IMR-90 (cell line): ENCODE data around the gene ETS1.

Experiments
- BHLHE40 ChIP-seq: fragments of 150-350 bp; IDR thresholded peaks from 2 replicates; pipeline ENCODE4 v1.6.1; 2016; ENCODE audit warnings: mild to moderate bottlenecking, low read depth, low read length
- CEBPB ChIP-seq: IDR thresholded peaks from 2 replicates; pipeline ENCODE4 v1.6.1; 2012; ENCODE audit warnings: low read depth, low read length, improper control_type of control experiment
- FOS ChIP-seq: fragments of 150-350 bp; IDR thresholded peaks from 2 replicates; pipeline ENCODE4 v1.6.1; 2016; ENCODE audit warnings: low read depth, low read length
- MXI1 ChIP-seq: IDR thresholded peaks from 2 replicates; pipeline ENCODE4 v1.6.1; 2012; ENCODE audit warnings: low read depth, mild to moderate bottlenecking, low read length, moderate library complexity, borderline replicate concordance
- POLR2A ChIP-seq: IDR thresholded peaks from 2 replicates; pipeline ENCODE4 v1.6.1; 2012; ENCODE audit warnings: mild to moderate bottlenecking, low read depth, low read length
- RCOR1 ChIP-seq: IDR thresholded peaks from 2 replicates; pipeline ENCODE4 v1.6.1; 2012; ENCODE audit warnings: mild to moderate bottlenecking, low read length, improper control_type of control experiment; ENCODE audit not compliant: insufficient replicate concordance
- SMC3 ChIP-seq: fragments of 150-350 bp; IDR thresholded peaks from 2 replicates; pipeline ENCODE4 v1.6.1; 2016; ENCODE audit warnings: low read depth, mild to moderate bottlenecking, antibody characterized with exemption, low read length, moderate library complexity
- TF ChIP-seq, protein P1 (sequence below): conservative IDR thresholded peaks from 2 replicates; pipeline ENCODE4 v1.5.1; 2012; ENCODE audit warnings: mild to moderate bottlenecking, low read depth, low read length, improper control_type of control experiment
- TF ChIP-seq, protein P2 (sequence below): fragments of 150-350 bp; IDR thresholded peaks from 2 replicates; pipeline ENCODE4 v1.6.1; 2017; ENCODE audit warnings: mild to moderate bottlenecking, antibody characterized with exemption, low read length, low read depth
- TF ChIP-seq, protein P3 (sequence below): fragments of 150-350 bp; IDR thresholded peaks from 2 replicates; pipeline ENCODE4 v1.6.1; 2016; ENCODE audit warnings: low read depth, mild to moderate bottlenecking, low read length, moderate library complexity, borderline replicate concordance

DNA sequence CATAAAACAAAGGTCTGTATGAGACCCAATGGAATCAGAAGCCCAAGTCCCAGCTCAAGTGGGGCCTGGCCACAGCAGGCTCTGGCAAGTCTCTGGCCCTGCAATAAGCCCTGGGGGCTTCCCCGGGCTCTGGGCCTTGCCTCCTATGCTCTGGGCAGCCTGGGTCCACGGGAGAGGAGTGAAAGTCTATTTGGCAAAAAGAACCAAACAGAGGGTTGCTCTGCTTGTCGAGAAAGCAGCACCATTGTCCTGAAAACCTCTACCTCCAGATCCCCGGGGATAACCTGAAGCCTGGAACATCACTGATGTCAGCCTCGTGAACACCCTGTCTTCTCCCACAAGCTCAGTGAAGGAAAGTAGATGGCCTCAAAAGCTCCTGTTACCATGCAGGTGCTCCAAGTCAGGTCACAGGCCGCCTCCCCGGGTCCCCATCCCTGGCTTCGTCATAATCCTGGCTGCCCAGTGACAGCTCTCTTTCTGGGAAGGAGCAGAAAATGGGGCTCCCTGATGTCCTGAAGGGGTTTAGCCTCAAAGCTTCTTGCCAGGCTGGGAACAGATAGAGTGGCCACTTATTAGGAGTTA lies 46.1 kb upstream of the ETS1 start:
- TF ChIP-seq, protein P1, sequence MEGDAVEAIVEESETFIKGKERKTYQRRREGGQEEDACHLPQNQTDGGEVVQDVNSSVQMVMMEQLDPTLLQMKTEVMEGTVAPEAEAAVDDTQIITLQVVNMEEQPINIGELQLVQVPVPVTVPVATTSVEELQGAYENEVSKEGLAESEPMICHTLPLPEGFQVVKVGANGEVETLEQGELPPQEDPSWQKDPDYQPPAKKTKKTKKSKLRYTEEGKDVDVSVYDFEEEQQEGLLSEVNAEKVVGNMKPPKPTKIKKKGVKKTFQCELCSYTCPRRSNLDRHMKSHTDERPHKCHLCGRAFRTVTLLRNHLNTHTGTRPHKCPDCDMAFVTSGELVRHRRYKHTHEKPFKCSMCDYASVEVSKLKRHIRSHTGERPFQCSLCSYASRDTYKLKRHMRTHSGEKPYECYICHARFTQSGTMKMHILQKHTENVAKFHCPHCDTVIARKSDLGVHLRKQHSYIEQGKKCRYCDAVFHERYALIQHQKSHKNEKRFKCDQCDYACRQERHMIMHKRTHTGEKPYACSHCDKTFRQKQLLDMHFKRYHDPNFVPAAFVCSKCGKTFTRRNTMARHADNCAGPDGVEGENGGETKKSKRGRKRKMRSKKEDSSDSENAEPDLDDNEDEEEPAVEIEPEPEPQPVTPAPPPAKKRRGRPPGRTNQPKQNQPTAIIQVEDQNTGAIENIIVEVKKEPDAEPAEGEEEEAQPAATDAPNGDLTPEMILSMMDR, result no peak
- TF ChIP-seq, protein P2, sequence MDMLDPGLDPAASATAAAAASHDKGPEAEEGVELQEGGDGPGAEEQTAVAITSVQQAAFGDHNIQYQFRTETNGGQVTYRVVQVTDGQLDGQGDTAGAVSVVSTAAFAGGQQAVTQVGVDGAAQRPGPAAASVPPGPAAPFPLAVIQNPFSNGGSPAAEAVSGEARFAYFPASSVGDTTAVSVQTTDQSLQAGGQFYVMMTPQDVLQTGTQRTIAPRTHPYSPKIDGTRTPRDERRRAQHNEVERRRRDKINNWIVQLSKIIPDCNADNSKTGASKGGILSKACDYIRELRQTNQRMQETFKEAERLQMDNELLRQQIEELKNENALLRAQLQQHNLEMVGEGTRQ, result no peak
- TF ChIP-seq MXI1 (no peak), POLR2A (no peak), RCOR1 (no peak), BHLHE40 (no peak), SMC3 (no peak), FOS (no peak), CEBPB (no peak)
- TF ChIP-seq, protein P3, sequence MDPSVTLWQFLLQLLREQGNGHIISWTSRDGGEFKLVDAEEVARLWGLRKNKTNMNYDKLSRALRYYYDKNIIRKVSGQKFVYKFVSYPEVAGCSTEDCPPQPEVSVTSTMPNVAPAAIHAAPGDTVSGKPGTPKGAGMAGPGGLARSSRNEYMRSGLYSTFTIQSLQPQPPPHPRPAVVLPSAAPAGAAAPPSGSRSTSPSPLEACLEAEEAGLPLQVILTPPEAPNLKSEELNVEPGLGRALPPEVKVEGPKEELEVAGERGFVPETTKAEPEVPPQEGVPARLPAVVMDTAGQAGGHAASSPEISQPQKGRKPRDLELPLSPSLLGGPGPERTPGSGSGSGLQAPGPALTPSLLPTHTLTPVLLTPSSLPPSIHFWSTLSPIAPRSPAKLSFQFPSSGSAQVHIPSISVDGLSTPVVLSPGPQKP, result no peak
